T-cell (primary cell): Measurements from ENCODE around the gene GPR27. TPM values are rescaled to one million over a fixed set of nuclear protein-coding genes. Genes with fewer than 3 reads are reported as not detected.

ENCODE experiments used
- ATAC-seq, 4 experiments: fragments of 200-7000 bp in 3 of 4; fragments of 150-1000 bp in 1 of 4; cut with Tn5 transposase; replicated peaks in 1 of 4; 1 replicate in 3 of 4; 2 replicates in 1 of 4; pipeline ENCODE4 v1.10.0; 2021; ENCODE audit warnings: moderate library complexity in 3 of 4, mild to moderate bottlenecking in 2 of 4, moderate number of reproducible peaks in 1 of 4
- CTCF ChIA-PET, 2 donors: fragments of 300-600 bp; sonication (Branson Sonifier 250); formaldehyde crosslinking; loops; one replicate each; lab custom pipeline; 2022; ENCODE audit warnings: antibody characterized with exemption in 2 of 2; lab: Charles Lee
- POLR2A ChIA-PET, 2 donors: fragments of 300-600 bp; sonication (Branson Sonifier 250); formaldehyde crosslinking; loops; one replicate each; lab custom pipeline; 2022; ENCODE audit warnings: antibody characterized with exemption in 2 of 2; lab: Charles Lee
- DNase-seq, 35 experiments: peaks; one replicate each; pipeline versions ENCODE4 v3.0.0 to v3.0.0-alpha.2; 2013 to 2023
- H3K27ac ChIP-seq: one replicate; pipeline ENCODE4 v1.5.1; 2013; ENCODE audit warnings: low read length
- H3K27me3 ChIP-seq, 2 experiments: replicated peaks in 1 of 2; 1 replicate in 1 of 2; 2 replicates in 1 of 2; pipeline versions ENCODE4 v1.6.1 to v1.7.0; 2013; ENCODE audit warnings: low read length in 1 of 2, mixed read lengths in 1 of 2; ENCODE audit not compliant: control insufficient read depth in 2 of 2, insufficient read depth in 2 of 2; ENCODE audit errors: extremely low read depth in 1 of 2
- H3K36me3 ChIP-seq, 2 donors: 1 replicate in 1 of 2; 2 replicates in 1 of 2; pipeline versions ENCODE4 v1.6.1 to v1.7.0; 2013; ENCODE audit warnings: low read length in 1 of 2; ENCODE audit not compliant: control insufficient read depth in 2 of 2, insufficient read depth in 1 of 2; ENCODE audit errors: extremely low read depth in 1 of 2
- H3K4me1 ChIP-seq, 2 experiments: 1 replicate in 1 of 2; 2 replicates in 1 of 2; pipeline versions ENCODE4 v1.6.1 to v1.7.0; 2013; ENCODE audit warnings: low read length in 2 of 2, mixed read lengths in 1 of 2; ENCODE audit not compliant: insufficient read depth in 2 of 2, control insufficient read depth in 1 of 2; ENCODE audit errors: extremely low read depth in 1 of 2
- H3K4me3 ChIP-seq, 2 donors: 1 replicate in 1 of 2; 2 replicates in 1 of 2; pipeline versions ENCODE4 v1.5.1 to v1.7.0; 2013; ENCODE audit warnings: mild to moderate bottlenecking in 2 of 2, low read length in 1 of 2, moderate library complexity in 1 of 2; ENCODE audit not compliant: control insufficient read depth in 1 of 2; ENCODE audit errors: extremely low read depth in 1 of 2
- H3K9me3 ChIP-seq: 2 replicates; pipeline ENCODE4 v1.7.0; 2013
- H3K27ac Mint-ChIP-seq, 2 donors: one replicate each; pipeline ENCODE4 v1.8.0; 2020 to 2021; ENCODE audit warnings: mild to moderate bottlenecking in 2 of 2, mixed read lengths in 2 of 2
- H3K27me3 Mint-ChIP-seq, 2 donors: one replicate each; pipeline ENCODE4 v1.8.0; 2021 to 2022; ENCODE audit warnings: mixed read lengths in 2 of 2
- H3K36me3 Mint-ChIP-seq: one replicate; pipeline ENCODE4 v1.8.0; 2021; ENCODE audit warnings: mixed read lengths
- H3K4me1 Mint-ChIP-seq, 3 donors: one replicate each; pipeline ENCODE4 v1.8.0; 2020 to 2022; ENCODE audit warnings: mixed read lengths in 3 of 3, mild to moderate bottlenecking in 1 of 3
- H3K4me3 Mint-ChIP-seq, 3 donors: one replicate each; pipeline ENCODE4 v1.8.0; 2020 to 2022; ENCODE audit warnings: mild to moderate bottlenecking in 3 of 3, mixed read lengths in 3 of 3, moderate library complexity in 3 of 3
- H3K9me3 Mint-ChIP-seq, 3 donors: one replicate each; pipeline ENCODE4 v1.8.0; 2020 to 2022; ENCODE audit warnings: mixed read lengths in 3 of 3
- WGBS: methylation state at CpG from one replicate; pipeline ENCODE4 v1.1.5; 2013; ENCODE audit warnings: missing lambda C conversion rate; ENCODE audit not compliant: insufficient coverage; 5-methylcytosine and 5-hydroxymethylcytosine counted together
- total RNA-seq, 35 experiments: library from RNA in 6 of 35; stranded (reverse) in 6 of 35; fragments of 120-200 nt in 1 of 35; gene quantifications; one replicate each; pipeline versions ENCODE4 v1.2.1 to v1.2.4 and lab custom pipeline; 2013 to 2026

Gene GPR27
- total RNA-seq, 5 donors from 2014 or later (not counting 1 experiment from before 2014, with no cell fraction given) = 0.42 to 1.3 (median 0.73) TPM

DNA sequence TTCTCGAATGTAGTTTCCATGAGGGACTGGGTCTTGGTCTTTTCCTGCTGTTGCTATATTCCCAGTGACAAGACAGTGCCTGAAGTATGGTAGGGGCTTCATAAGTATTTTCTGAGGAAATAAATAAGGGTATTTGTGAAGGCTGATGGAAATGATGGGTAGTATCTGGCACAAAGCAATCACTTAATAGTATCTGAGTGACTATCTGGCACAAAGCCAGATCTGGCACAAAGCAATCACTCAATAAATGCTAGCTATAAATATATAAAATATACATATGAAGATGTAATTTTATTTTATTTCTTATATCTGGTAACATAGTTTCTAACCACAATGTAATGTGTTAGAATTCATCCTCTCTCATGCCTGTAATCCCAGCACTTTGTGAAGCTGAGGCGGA lies 52.0 kb downstream of the GPR27 start:
- Histone ChIP-seq H3K27me3 (peaks cover 0 to 11% of the 10 kb centered on the region in 2 experiments), H3K4me3 (no peak overlapping the region), H3K27ac (no peak overlapping the region), H3K36me3 (no peaks in the 10 kb centered on the region), H3K4me1 (no peaks in the 10 kb centered on the region), H3K9me3 (no peaks in the 10 kb centered on the region)
- DNase-seq (no peak), ATAC-seq (no peak)
- CTCF ChIA-PET = no interaction called here
- H3K27ac Mint-ChIP-seq = no peak overlapping the region
- POLR2A ChIA-PET = interaction anchor here in 1 of 2 donors (0.6 kb wide), 2 partner anchors 423 to 1078 kb away, joined by 3 read pairs; no protein-coding TSS in a partner anchor
- H3K36me3 Mint-ChIP-seq = no peaks in the 10 kb centered on the region
- H3K9me3 Mint-ChIP-seq = no peaks in the 10 kb centered on the region
- peaks cover 12 to 15% of the 10 kb centered on the region in 2 donors for H3K27me3 Mint-ChIP-seq
- H3K4me1 Mint-ChIP-seq = no peaks in the 10 kb centered on the region
- H3K4me3 Mint-ChIP-seq = no peak overlapping the region
- 100% methylated on average over 1 of the region's 2 CpGs for WGBS

Other genes starting within 250 kb of the GPR27 start
- gene FOXP1, start 170.1 kb upstream of the GPR27 start, total RNA-seq = 100 to 1,000 TPM; 258 to 586 (median 290) TPM
- 10 to 100 TPM; 32.3 to 62.5 (median 58.6) TPM for gene EIF4E3, start 28.5 kb upstream of the GPR27 start, total RNA-seq
- gene PROK2, start 31.3 kb downstream of the GPR27 start, total RNA-seq = 1 to 10 TPM in 2 of 5 donors, under 1 TPM in 3; 0.42 to 1.9 (median 0.63) TPM